Osteoblast (primary cell): ENCODE data around the gene CTSA. TPM values are rescaled to one million over a fixed set of nuclear protein-coding genes. Genes with fewer than 3 reads are reported as not detected.
A peak's percentile ranks its signal among the peaks of the same experiment; 100 is the strongest.

ENCODE experiments used
- DNase-seq: peaks from one replicate; pipeline ENCODE4 v3.0.0; 2011; ENCODE audit warnings: low spot score, mixed read lengths; ENCODE audit not compliant: insufficient read length; ENCODE audit errors: missing footprints
- H2AFZ ChIP-seq: 2 replicates; pipeline ENCODE4 v1.6.0; 2011; ENCODE audit warnings: mild to moderate bottlenecking, low read length
- H3K27ac ChIP-seq: 2 replicates; pipeline ENCODE4 v1.5.1; 2011; ENCODE audit warnings: mild to moderate bottlenecking, low read depth, low read length, moderate library complexity
- H3K27me3 ChIP-seq: 2 replicates; pipeline ENCODE4 v1.6.0; 2012; ENCODE audit warnings: mild to moderate bottlenecking, control low read depth, inconsistent platforms, low read length, moderate library complexity; ENCODE audit not compliant: insufficient read depth
- H3K36me3 ChIP-seq: 2 replicates; pipeline ENCODE4 v1.5.1; 2011; ENCODE audit warnings: mild to moderate bottlenecking, low read length, control low read depth, moderate library complexity; ENCODE audit not compliant: insufficient read depth
- H3K4me1 ChIP-seq: 2 replicates; pipeline ENCODE4 v1.5.1; 2011; ENCODE audit warnings: mild to moderate bottlenecking, low read length, control low read depth, moderate library complexity; ENCODE audit not compliant: insufficient read depth
- H3K4me2 ChIP-seq: 2 replicates; pipeline ENCODE4 v1.6.0; 2011; ENCODE audit warnings: mild to moderate bottlenecking, low read length; ENCODE audit not compliant: insufficient read depth
- H3K4me3 ChIP-seq: fragments of 200-600 bp; sonication (generic); 3 replicates; pipeline ENCODE4 v1.5.1; 2012; ENCODE audit warnings: mild to moderate bottlenecking, low read length, inconsistent platforms; ENCODE audit not compliant: insufficient read depth
- H3K79me2 ChIP-seq: 2 replicates; pipeline ENCODE4 v1.6.0; 2012; ENCODE audit warnings: mild to moderate bottlenecking, low read length, control low read depth, inconsistent platforms; ENCODE audit not compliant: insufficient read depth
- H3K9me3 ChIP-seq: 2 replicates; pipeline ENCODE4 v1.5.1; 2011; ENCODE audit warnings: low read depth, low read length, control low read depth
- H4K20me1 ChIP-seq: 2 replicates; pipeline ENCODE4 v1.6.0; 2012; ENCODE audit warnings: mild to moderate bottlenecking, low read length, control low read depth; ENCODE audit not compliant: insufficient read depth
- CTCF ChIP-seq: IDR thresholded peaks from 2 replicates; pipeline ENCODE4 v1.5.1; 2011; ENCODE audit warnings: mild to moderate bottlenecking, low read depth, low read length, moderate library complexity; ENCODE audit errors: extremely low read depth
- total RNA-seq: library from RNA; depleted of rRNA; stranded (reverse); fragments of >200 nt; gene quantifications from 2 replicates; pipeline ENCODE4 v1.2.3, GENCODE V29; 2012

CTSA gene
- total RNA-seq, 1 donor = 157 TPM

DNA sequence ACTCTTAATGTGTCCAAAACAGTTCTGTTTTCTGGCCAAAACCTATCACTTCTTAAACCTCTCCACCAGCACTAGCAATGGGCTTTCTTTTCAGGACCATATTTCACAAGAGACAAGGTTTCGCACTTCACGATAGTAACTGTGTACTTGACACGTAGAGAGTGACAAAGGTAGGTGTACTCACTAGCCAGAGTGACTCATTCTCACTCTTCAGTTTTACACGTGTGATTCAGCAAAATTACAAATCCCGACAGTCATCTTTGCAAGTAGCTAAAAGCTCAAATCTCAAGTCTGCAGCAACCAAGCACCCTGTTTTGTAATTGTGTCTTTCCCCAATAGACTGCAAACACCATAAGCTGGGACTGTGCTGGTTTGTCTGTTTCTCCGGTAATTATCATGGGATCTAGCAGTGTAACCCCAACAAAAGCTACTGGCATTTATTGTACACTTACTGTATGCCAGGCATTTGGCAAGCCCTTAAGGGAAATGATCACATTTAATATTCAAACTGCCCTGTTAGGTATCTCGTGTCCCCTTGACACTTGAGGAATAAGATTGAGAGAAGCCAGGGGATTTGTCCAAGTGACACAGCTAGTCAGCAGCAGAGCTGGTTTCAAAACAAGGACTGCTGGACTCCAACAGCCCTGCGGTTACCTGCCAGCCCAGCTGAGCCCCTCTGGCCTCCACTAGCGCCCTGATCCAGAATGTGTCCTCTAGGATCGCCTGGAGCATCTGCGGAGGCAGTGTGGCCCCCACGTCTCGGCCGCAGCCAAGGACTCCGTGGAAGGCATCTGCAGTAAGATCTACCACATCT is 53.2 kb downstream of the CTSA start:
- H3K4me3 ChIP-seq = no peak overlapping the region
- peaks cover 13% of the 10 kb centered on the region for H3K4me1 ChIP-seq
- no peaks in the 10 kb centered on the region for H3K9me3 ChIP-seq
- H3K4me2 ChIP-seq = no peak overlapping the region
- peak overlapping the region; percentile 27 for H3K27ac ChIP-seq
- no peak for TF ChIP-seq CTCF
- peaks cover 86% of the 10 kb centered on the region for H3K36me3 ChIP-seq
- H3K27me3 ChIP-seq = no peaks in the 10 kb centered on the region
- H2AFZ ChIP-seq = no peak overlapping the region
- H3K79me2 ChIP-seq = no peaks in the 10 kb centered on the region
- peak; percentile 89 for DNase-seq
- H4K20me1 ChIP-seq = no peaks in the 10 kb centered on the region

GRCh38 chr20:45944965-45945677 is 54.0 kb downstream of the CTSA start:
- TF ChIP-seq CTCF = peak; percentile 6
- DNase-seq = peak; percentile 58
- Histone ChIP-seq H4K20me1 (no peaks in the 10 kb centered on the region), H3K4me1 (peaks cover 13% of the 10 kb centered on the region), H3K27ac (no peak overlapping the region), H3K4me2 (no peak overlapping the region), H3K36me3 (peaks cover 86% of the 10 kb centered on the region), H3K79me2 (no peaks in the 10 kb centered on the region), H3K9me3 (no peaks in the 10 kb centered on the region), H3K4me3 (no peak overlapping the region), H2AFZ (no peak overlapping the region), H3K27me3 (no peaks in the 10 kb centered on the region)

GRCh38 chr20:45945678-45946148 is 54.6 kb downstream of the CTSA start:
- peaks cover 86% of the 10 kb centered on the region for H3K36me3 ChIP-seq
- TF ChIP-seq CTCF = no peak
- H3K4me2 ChIP-seq = no peak overlapping the region
- H2AFZ ChIP-seq = no peak overlapping the region
- H3K4me3 ChIP-seq = no peak overlapping the region
- DNase-seq = peak; percentile 51
- no peaks in the 10 kb centered on the region for H3K79me2 ChIP-seq
- no peaks in the 10 kb centered on the region for H3K9me3 ChIP-seq
- no peaks in the 10 kb centered on the region for H4K20me1 ChIP-seq
- no peaks in the 10 kb centered on the region for H3K27me3 ChIP-seq
- H3K4me1 ChIP-seq = peaks cover 13% of the 10 kb centered on the region
- H3K27ac ChIP-seq = no peak overlapping the region
